Smooth muscle cell (in vitro differentiated cells): ENCODE data around the gene LRRC17. TPM values are rescaled to one million over a fixed set of nuclear protein-coding genes. Genes with fewer than 3 reads are reported as not detected.

Experiments
- DNase-seq: peaks from one replicate; lab custom pipeline; 2025; ENCODE audit not compliant: unreplicated experiment; lab: John Stamatoyannopoulos, UW
- H2AFZ ChIP-seq: fragments of 200-600 bp; sonication (generic); 2 replicates; pipeline ENCODE4 v1.6.0; 2016; ENCODE audit warnings: antibody characterized with exemption, low read depth, mild to moderate bottlenecking
- H3F3A ChIP-seq: fragments of 200-600 bp; sonication (generic); 2 replicates; pipeline ENCODE4 v1.6.0; 2017; ENCODE audit warnings: antibody characterized with exemption, low read depth
- H3K27ac ChIP-seq: fragments of 200-600 bp; sonication (generic); 2 replicates; pipeline ENCODE4 v1.5.1; 2016; ENCODE audit warnings: low read depth, mild to moderate bottlenecking
- H3K27me3 ChIP-seq: fragments of 200-600 bp; sonication (generic); 2 replicates; pipeline ENCODE4 v1.6.1; 2016; ENCODE audit warnings: low read depth, mild to moderate bottlenecking
- H3K36me3 ChIP-seq: fragments of 200-600 bp; sonication (generic); 2 replicates; pipeline ENCODE4 v1.5.1; 2016; ENCODE audit warnings: low read depth
- H3K4me1 ChIP-seq: fragments of 200-600 bp; sonication (generic); 2 replicates; pipeline ENCODE4 v1.5.1; 2016; ENCODE audit warnings: low read depth
- H3K4me2 ChIP-seq: fragments of 200-600 bp; sonication (generic); 2 replicates; pipeline ENCODE4 v1.6.0; 2016; ENCODE audit warnings: mild to moderate bottlenecking
- H3K4me3 ChIP-seq: fragments of 200-600 bp; sonication (generic); 2 replicates; pipeline ENCODE4 v1.5.1; 2016; ENCODE audit warnings: mild to moderate bottlenecking
- H3K79me2 ChIP-seq: fragments of 200-600 bp; sonication (generic); 2 replicates; pipeline ENCODE4 v1.6.0; 2016; ENCODE audit warnings: low read depth, mild to moderate bottlenecking
- H3K9ac ChIP-seq: fragments of 200-600 bp; sonication (generic); 2 replicates; pipeline ENCODE4 v1.6.0; 2016; ENCODE audit warnings: low read depth
- H3K9me3 ChIP-seq: fragments of 200-600 bp; sonication (generic); replicated peaks from 2 replicates; pipeline ENCODE4 v1.5.1; 2016; ENCODE audit warnings: low read depth
- H4K20me1 ChIP-seq: fragments of 200-600 bp; sonication (generic); 2 replicates; pipeline ENCODE4 v1.6.0; 2016; ENCODE audit warnings: low read depth
- WGBS: methylation state at CpG from one replicate; pipeline ENCODE4 v1.1.7; 2016; ENCODE audit warnings: low lambda C conversion rate; 5-methylcytosine and 5-hydroxymethylcytosine counted together
- polyA plus RNA-seq: library from polyadenylated mRNA; unstranded; fragments of >200 nt; fragmentation: Nextera tagmentation; extraction: Ambion mirVana; gene quantifications from 2 replicates; pipeline ENCODE4 v1.2.1, GENCODE V29; 2016
- total RNA-seq: library from RNA; depleted of rRNA; stranded (reverse); fragments of >200 nt; gene quantifications from 2 replicates; pipeline ENCODE4 v1.2.3, GENCODE V29; 2014
- TF ChIP-seq, protein P1 (sequence below): fragments of 200-600 bp; sonication (generic); IDR thresholded peaks from 2 replicates; pipeline ENCODE4 v1.5.1; 2017; ENCODE audit warnings: borderline replicate concordance, mild to moderate bottlenecking, antibody characterized with exemption; ENCODE audit not compliant: insufficient read depth, poor library complexity, severe bottlenecking

Gene LRRC17
- total and polyA plus RNA-seq, 2 experiments from 2014 or later = 6.2 to 23.0 TPM

DNA sequence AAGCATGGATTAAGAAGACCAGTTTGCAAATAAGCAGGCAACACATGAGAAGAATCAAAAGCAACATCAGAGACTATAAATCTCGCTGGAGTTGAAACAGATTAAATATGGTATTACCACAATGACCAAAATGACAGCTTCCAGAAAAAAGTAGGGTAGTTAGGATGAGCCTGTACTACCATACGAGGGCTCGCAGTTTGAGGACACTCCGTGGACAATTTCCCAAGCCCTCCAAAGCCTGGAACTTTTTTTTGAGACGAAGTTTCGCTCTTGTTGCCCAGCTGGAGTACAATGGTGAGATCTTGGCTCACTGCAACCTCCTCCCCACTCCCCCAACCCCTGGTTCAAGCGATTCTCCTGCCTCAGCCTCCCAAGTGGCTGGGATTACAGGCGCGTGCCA is 1.0 kb downstream of the LRRC17 start:
- H4K20me1 ChIP-seq = no peaks in the 10 kb centered on the region

DNA sequence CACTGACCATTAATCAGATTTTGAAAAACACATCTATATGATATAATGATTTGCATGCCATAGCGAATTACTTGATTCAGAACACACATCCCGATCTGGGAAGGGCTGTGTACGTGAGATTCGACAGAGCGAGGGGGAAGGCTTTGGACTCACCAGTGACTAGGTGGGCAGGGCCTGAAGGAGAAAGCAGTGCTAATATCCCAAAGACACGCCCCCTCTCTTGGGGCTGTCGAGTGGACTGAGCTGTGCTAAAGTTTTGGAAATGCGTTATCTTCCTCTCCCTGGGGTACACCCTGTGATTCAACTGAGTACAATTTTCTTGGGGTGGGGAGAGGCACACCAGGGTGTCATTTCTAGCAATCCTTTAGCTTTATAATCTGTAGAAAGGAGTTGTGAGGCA is 1.8 kb downstream of the LRRC17 start:
- Histone ChIP-seq H4K20me1 (no peaks in the 10 kb centered on the region), H3F3A (peaks cover 9% of the 10 kb centered on the region), H3K4me1 (peaks cover 13% of the 10 kb centered on the region), H3K9ac (no peak overlapping the region), H3K27me3 (no peaks in the 10 kb centered on the region), H3K27ac (no peak overlapping the region), H3K79me2 (no peaks in the 10 kb centered on the region), H3K4me2 (no peak overlapping the region), H2AFZ (no peak overlapping the region), H3K36me3 (no peaks in the 10 kb centered on the region), H3K9me3 (no peaks in the 10 kb centered on the region), H3K4me3 (peak overlapping the region; percentile 45)
- 85% methylated on average over 8 of the region's 8 CpGs for whole genome bisulfite sequencing
- TF ChIP-seq, protein P1, sequence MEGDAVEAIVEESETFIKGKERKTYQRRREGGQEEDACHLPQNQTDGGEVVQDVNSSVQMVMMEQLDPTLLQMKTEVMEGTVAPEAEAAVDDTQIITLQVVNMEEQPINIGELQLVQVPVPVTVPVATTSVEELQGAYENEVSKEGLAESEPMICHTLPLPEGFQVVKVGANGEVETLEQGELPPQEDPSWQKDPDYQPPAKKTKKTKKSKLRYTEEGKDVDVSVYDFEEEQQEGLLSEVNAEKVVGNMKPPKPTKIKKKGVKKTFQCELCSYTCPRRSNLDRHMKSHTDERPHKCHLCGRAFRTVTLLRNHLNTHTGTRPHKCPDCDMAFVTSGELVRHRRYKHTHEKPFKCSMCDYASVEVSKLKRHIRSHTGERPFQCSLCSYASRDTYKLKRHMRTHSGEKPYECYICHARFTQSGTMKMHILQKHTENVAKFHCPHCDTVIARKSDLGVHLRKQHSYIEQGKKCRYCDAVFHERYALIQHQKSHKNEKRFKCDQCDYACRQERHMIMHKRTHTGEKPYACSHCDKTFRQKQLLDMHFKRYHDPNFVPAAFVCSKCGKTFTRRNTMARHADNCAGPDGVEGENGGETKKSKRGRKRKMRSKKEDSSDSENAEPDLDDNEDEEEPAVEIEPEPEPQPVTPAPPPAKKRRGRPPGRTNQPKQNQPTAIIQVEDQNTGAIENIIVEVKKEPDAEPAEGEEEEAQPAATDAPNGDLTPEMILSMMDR = no peak
- DNase-seq = no peak

More for the DNA sequence above, 1.0 kb downstream of the LRRC17 start:
- Histone ChIP-seq H3F3A (peaks cover 9% of the 10 kb centered on the region), H3K36me3 (no peaks in the 10 kb centered on the region), H3K27ac (no peak overlapping the region), H3K4me1 (peaks cover 13% of the 10 kb centered on the region), H2AFZ (no peak overlapping the region), H3K9me3 (no peaks in the 10 kb centered on the region), H3K4me2 (no peak overlapping the region), H3K79me2 (no peaks in the 10 kb centered on the region), H3K27me3 (no peaks in the 10 kb centered on the region), H3K4me3 (peak overlapping the region; percentile 45), H3K9ac (no peak overlapping the region)
- DNase-seq = no peak
- 97% methylated on average over 9 of the region's 9 CpGs for WGBS
- TF ChIP-seq, protein P1 = no peak

DNA sequence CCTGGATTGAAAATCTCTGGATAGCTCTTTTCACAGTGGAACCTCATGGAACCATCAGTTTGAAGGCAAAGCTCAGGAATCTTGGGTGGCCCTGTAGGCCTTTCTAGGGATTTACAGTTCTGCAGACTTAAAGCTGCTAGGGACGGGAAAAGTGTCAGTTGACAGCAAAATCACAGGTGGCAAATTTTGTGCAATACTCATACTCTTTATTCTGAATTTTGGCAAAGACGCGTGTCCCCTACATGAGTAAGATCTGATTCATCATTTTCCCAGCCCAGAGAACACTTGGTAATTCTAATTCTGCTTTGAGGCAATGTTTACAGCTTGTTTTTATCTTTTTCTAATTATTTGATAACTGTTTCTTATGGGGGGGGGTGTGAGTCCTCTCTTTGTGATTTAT is 3.6 kb downstream of the LRRC17 start:
- Histone ChIP-seq H3K9ac (peak overlapping the region; percentile 17), H3K79me2 (no peaks in the 10 kb centered on the region), H3K27me3 (no peaks in the 10 kb centered on the region), H3K36me3 (no peaks in the 10 kb centered on the region), H3F3A (peaks cover 9% of the 10 kb centered on the region), H3K4me2 (peak overlapping the region; percentile 65), H3K9me3 (no peaks in the 10 kb centered on the region), H2AFZ (no peak overlapping the region), H3K4me1 (peaks cover 13% of the 10 kb centered on the region), H3K27ac (peak overlapping the region; percentile 94), H3K4me3 (no peak overlapping the region), H4K20me1 (no peaks in the 10 kb centered on the region)
- WGBS = 21% methylated on average over 3 of the region's 3 CpGs
- DNase-seq = no peak
- TF ChIP-seq, protein P1 = no peak

DNA sequence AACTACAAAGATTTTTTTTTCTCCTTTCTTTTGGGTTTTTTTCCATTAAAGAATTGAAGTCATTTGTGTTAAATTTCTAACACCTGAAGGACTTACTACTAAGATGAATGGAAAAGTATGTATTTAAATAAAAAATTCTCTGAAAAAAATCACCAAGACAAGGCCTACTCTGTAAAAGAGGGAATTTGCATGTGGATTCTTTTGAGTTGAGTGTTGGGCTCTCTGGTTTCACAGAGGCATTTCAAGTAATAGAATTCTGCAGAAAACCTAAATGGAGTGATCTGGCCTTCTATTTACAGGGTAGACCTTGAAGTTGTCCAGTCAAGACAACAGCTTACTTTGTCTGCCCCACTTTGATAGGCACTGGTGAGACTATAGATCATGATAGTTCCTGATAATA is 4.1 kb downstream of the LRRC17 start:
- H3K79me2 ChIP-seq = no peaks in the 10 kb centered on the region
- TF ChIP-seq, protein P1 = no peak

More for the DNA sequence above, 4.1 kb downstream of the LRRC17 start:
- Histone ChIP-seq H3F3A (peaks cover 9% of the 10 kb centered on the region), H3K9ac (peak overlapping the region; percentile 17), H3K4me3 (no peak overlapping the region), H3K27me3 (no peaks in the 10 kb centered on the region), H3K9me3 (no peaks in the 10 kb centered on the region), H2AFZ (no peak overlapping the region), H3K27ac (peak overlapping the region; percentile 94), H3K4me2 (peak overlapping the region; percentile 65), H3K36me3 (no peaks in the 10 kb centered on the region), H3K4me1 (peaks cover 13% of the 10 kb centered on the region), H4K20me1 (no peaks in the 10 kb centered on the region)
- DNase-seq = no peak
